Heart left ventricle (tissue), 13 donors: Measurements from ENCODE around the gene SH2D1B.

Experiments
- CTCF ChIP-seq, 12 donors: fragments of 200-600 bp; sonication (generic) in 4 of 12; IDR thresholded peaks; one replicate each; pipeline versions ENCODE4 v1.5.0 to v1.8.0; 2018 to 2022; ENCODE audit warnings: antibody characterized with exemption in 12 of 12, mild to moderate bottlenecking in 5 of 12
- POLR2A ChIP-seq, 2 donors: fragments of 450-650 bp; IDR thresholded peaks; one replicate each; pipeline ENCODE4 v1.6.1; 2017; ENCODE audit warnings: antibody characterized with exemption in 2 of 2, mild to moderate bottlenecking in 2 of 2, moderate library complexity in 2 of 2
- donor health status: ischemic (EF 13 %, LVEDD 7.1; RV severe dilation, severe dysfunction).
- donor health status: DM: no; HTN: yes; CAD: no.
- donor health status: DM: no; HTN: no; CAD: no.
- donor health status: ischemic (EF 25% LVEDD 6.9; RV normal size, moderate dysfunction).
- donor health status: ischemic (EF 25% LVEDD 5.7; RV mildly dilated, moderate dysfunction).
- donor health status: ischemic (EF 35%, LVEDD 5.7; RV mildly dilated, moderate dysfunction).
- donor health status: nonischemic (EF 11% LVEDD 7.7; RV severe dilation, severe dysfunction).
- donor health status: DM: yes; HTN: yes; CAD: no.
- donor health status: PGD.
- donor health status: ischemic (EF 29% LVEDD 5.4; RV normal size, mild dysfunction).
- donor health status: nonischemic (EF 23%, LVEDD 6.1; RV moderate dilation, normal function).

GRCh38 chr1:162404550-162405160 is 7.3 kb downstream of the SH2D1B start:
- TF ChIP-seq POLR2A (IDR thresholded peaks at IDR 0.05) (no peak), CTCF (IDR thresholded peaks at IDR 0.05) (no peak)
